ENCODE measurements around the gene FBN2. TPM values are rescaled to one million over a fixed set of nuclear protein-coding genes. Genes with fewer than 3 reads are reported as not detected.

The FBN2 gene
- total RNA-seq, 1 experiment from 2014 or later = 193 TPM

- CTCF ChIA-PET = no interaction called here
- Mint-ChIP-seq H3K27ac (ENCODE audit: low read depth, unreplicated experiment) (no peak overlapping the region), H3K4me1 (ENCODE audit: insufficient read depth, unreplicated experiment) (no peaks in the 10 kb centered on the region), H3K36me3 (ENCODE audit: insufficient read depth, unreplicated experiment) (peaks cover 8% of the 10 kb centered on the region), H3K9me3 (ENCODE audit: unreplicated experiment) (no peaks in the 10 kb centered on the region), H3K4me3 (ENCODE audit: unreplicated experiment) (no peak overlapping the region), H3K27me3 (ENCODE audit: insufficient read depth, unreplicated experiment) (no peaks in the 10 kb centered on the region)
- intact Hi-C loops (cut with micrococcal nuclease) = no loop called here
- no peak for DNase-seq (ENCODE audit: unreplicated experiment)
- POLR2A ChIA-PET = no interaction called here
- no TSS peak for BruUV-seq (replicated peaks)
- TF ChIP-seq, protein P1, sequence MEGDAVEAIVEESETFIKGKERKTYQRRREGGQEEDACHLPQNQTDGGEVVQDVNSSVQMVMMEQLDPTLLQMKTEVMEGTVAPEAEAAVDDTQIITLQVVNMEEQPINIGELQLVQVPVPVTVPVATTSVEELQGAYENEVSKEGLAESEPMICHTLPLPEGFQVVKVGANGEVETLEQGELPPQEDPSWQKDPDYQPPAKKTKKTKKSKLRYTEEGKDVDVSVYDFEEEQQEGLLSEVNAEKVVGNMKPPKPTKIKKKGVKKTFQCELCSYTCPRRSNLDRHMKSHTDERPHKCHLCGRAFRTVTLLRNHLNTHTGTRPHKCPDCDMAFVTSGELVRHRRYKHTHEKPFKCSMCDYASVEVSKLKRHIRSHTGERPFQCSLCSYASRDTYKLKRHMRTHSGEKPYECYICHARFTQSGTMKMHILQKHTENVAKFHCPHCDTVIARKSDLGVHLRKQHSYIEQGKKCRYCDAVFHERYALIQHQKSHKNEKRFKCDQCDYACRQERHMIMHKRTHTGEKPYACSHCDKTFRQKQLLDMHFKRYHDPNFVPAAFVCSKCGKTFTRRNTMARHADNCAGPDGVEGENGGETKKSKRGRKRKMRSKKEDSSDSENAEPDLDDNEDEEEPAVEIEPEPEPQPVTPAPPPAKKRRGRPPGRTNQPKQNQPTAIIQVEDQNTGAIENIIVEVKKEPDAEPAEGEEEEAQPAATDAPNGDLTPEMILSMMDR (IDR thresholded peaks at IDR 0.05; ENCODE audit: unreplicated experiment) = no peak
Observed at GRCh38 chr5:128427921-128428320, 110.1 kb downstream of the FBN2 start.

DNA sequence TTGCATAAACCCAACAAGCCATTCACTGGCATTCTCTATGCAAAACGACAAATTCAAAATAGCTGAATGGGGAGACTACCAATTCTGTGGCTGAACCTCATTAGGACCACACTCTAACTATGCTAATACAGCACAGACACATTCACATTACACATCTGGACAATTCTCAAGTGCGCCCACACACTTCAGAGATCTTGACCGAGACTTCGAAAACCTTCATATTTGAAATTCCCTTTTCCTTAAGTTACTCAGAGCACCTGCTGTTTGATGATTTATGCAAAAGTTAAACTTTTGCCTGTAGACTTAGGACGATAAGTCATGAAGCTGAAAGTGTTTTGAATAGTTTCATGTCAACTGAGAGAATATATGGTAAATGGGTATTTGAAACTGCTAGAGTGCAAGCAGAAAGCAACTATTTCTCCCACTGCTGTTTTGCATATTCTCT lies 111.9 kb downstream of the FBN2 start:
- CTCF ChIA-PET = no interaction called here
- intact Hi-C loops (cut with micrococcal nuclease) = no loop called here
- no TSS peak for BruUV-seq (replicated peaks)
- TF ChIP-seq, protein P1 (IDR thresholded peaks at IDR 0.05; ENCODE audit: unreplicated experiment) = no peak
- no peaks in the 10 kb centered on the region for H3K9me3 Mint-ChIP-seq (ENCODE audit: unreplicated experiment)
- H3K4me3 Mint-ChIP-seq (ENCODE audit: unreplicated experiment) = no peak overlapping the region
- no peak for DNase-seq (ENCODE audit: unreplicated experiment)
- POLR2A ChIA-PET = no interaction called here
- H3K36me3 Mint-ChIP-seq (ENCODE audit: insufficient read depth, unreplicated experiment) = peaks cover 8% of the 10 kb centered on the region
- H3K27ac Mint-ChIP-seq (ENCODE audit: low read depth, unreplicated experiment) = no peak overlapping the region
- H3K4me1 Mint-ChIP-seq (ENCODE audit: insufficient read depth, unreplicated experiment) = no peaks in the 10 kb centered on the region
- H3K27me3 Mint-ChIP-seq (ENCODE audit: insufficient read depth, unreplicated experiment) = no peaks in the 10 kb centered on the region

GRCh38 chr5:128424646-128425045 lies 113.4 kb downstream of the FBN2 start:
- Mint-ChIP-seq H3K9me3 (ENCODE audit: unreplicated experiment) (no peaks in the 10 kb centered on the region), H3K27ac (ENCODE audit: low read depth, unreplicated experiment) (no peak overlapping the region), H3K27me3 (ENCODE audit: insufficient read depth, unreplicated experiment) (no peaks in the 10 kb centered on the region), H3K4me3 (ENCODE audit: unreplicated experiment) (no peak overlapping the region), H3K36me3 (ENCODE audit: insufficient read depth, unreplicated experiment) (peaks cover 8% of the 10 kb centered on the region), H3K4me1 (ENCODE audit: insufficient read depth, unreplicated experiment) (no peaks in the 10 kb centered on the region)
- POLR2A ChIA-PET = interaction anchor here (0.7 kb wide), 1 partner anchor 148 kb away, joined by 3 read pairs; no protein-coding TSS in a partner anchor
- CTCF ChIA-PET = interaction anchor here (1.3 kb wide), 1 partner anchor 13 kb away, joined by 4 read pairs; no protein-coding TSS in a partner anchor
- DNase-seq (ENCODE audit: unreplicated experiment) = no peak
- TF ChIP-seq, protein P1 (IDR thresholded peaks at IDR 0.05; ENCODE audit: unreplicated experiment) = no peak
- BruUV-seq (replicated peaks) = no TSS peak
- intact Hi-C loops (cut with micrococcal nuclease) = no loop called here

DNA sequence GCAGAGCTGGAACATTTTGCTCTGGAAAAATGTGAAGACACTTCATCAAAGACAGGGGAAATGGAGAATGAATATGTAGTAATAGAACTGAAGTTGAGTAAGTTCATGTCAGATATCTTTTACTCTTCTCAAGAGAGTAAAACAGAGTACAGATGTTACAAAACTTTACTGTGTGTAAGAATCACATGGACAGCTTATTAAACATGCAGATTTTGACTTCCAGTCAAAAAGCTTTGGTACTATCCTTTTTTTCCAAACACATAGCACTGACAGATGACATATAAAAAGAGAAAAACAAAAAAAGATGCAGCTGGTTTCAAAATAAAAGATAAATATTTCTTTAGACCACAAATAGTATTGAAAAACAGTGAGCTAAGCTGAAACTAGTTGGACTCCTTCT lies 115.4 kb downstream of the FBN2 start:
- Mint-ChIP-seq H3K4me3 (ENCODE audit: unreplicated experiment) (no peak overlapping the region), H3K9me3 (ENCODE audit: unreplicated experiment) (no peaks in the 10 kb centered on the region), H3K27ac (ENCODE audit: low read depth, unreplicated experiment) (no peak overlapping the region), H3K27me3 (ENCODE audit: insufficient read depth, unreplicated experiment) (no peaks in the 10 kb centered on the region), H3K36me3 (ENCODE audit: insufficient read depth, unreplicated experiment) (peaks cover 4% of the 10 kb centered on the region), H3K4me1 (ENCODE audit: insufficient read depth, unreplicated experiment) (no peaks in the 10 kb centered on the region)
- ChIA-PET POLR2A (no interaction called here), CTCF (interaction anchor here (0.6 kb wide), 1 partner anchor 123 kb away, joined by 4 read pairs; no protein-coding TSS in a partner anchor)
- TF ChIP-seq, protein P1 (IDR thresholded peaks at IDR 0.05; ENCODE audit: unreplicated experiment) = no peak
- intact Hi-C loops (cut with micrococcal nuclease) = no loop called here
- DNase-seq (ENCODE audit: unreplicated experiment) = no peak
- BruUV-seq (replicated peaks) = no TSS peak
